ENCODE measurements around the gene ANKRD17. TPM values are rescaled to one million over a fixed set of nuclear protein-coding genes. Genes with fewer than 3 reads are reported as not detected.

ANKRD17 gene
- total and polyA plus RNA-seq, 7 donors = 6.0 to 55.1 (median 41.1) TPM

- Histone ChIP-seq H3K9me3 (peaks cover 0 to 9% (median 3%) of the 10 kb centered on the region in 4 donors), H3K4me1 (no peaks in the 10 kb centered on the region), H3K4me3 (no peak overlapping the region), H3K27me3 (no peaks in the 10 kb centered on the region), H3K36me3 (no peaks in the 10 kb centered on the region), H3K27ac (no peak overlapping the region)
- TF ChIP-seq POLR2A (IDR thresholded peaks at IDR 0.05) = no peak
- no peak for TF ChIP-seq EP300 (IDR thresholded peaks at IDR 0.05)
- TF ChIP-seq POLR2AphosphoS5 (IDR thresholded peaks at IDR 0.05) = no peak
- TF ChIP-seq CTCF (IDR thresholded peaks at IDR 0.05) = no peak
- intact Hi-C loops (cut with DNase I) = no loop called here
- WGBS, 2 donors = 88% methylated on average over 2 of the region's 2 CpGs
- no peak for DNase-seq
These were observed 223.7 kb downstream of the ANKRD17 start for GRCh38 chr4:73034896-73035295.

GRCh38 chr4:73028621-73029020 is 230.0 kb downstream of the ANKRD17 start:
- H3K27ac ChIP-seq = no peak overlapping the region
- 17 to 50% methylated on average over 5 of the region's 5 CpGs for WGBS, 2 donors
- H3K9me3 ChIP-seq = peaks cover 0 to 3% (median 0%) of the 10 kb centered on the region in 4 donors
- TF ChIP-seq POLR2A (IDR thresholded peaks at IDR 0.05) (no peak), EP300 (IDR thresholded peaks at IDR 0.05) (no peak), POLR2AphosphoS5 (IDR thresholded peaks at IDR 0.05) (no peak)
- no peak for DNase-seq
- intact Hi-C loops (cut with DNase I) = no loop called here
- H3K4me3 ChIP-seq = no peak overlapping the region
- H3K36me3 ChIP-seq = no peaks in the 10 kb centered on the region
- H3K4me1 ChIP-seq = no peaks in the 10 kb centered on the region
- H3K27me3 ChIP-seq = no peaks in the 10 kb centered on the region

Small RNA genes within 50 kb of the gene (small RNA-seq; reads per million reads assigned to genes)
- gene RF00334 (0 reads per million in 3 donors), gene RNU6ATAC5P (0 reads per million in 3 donors)

Other genes starting within 250 kb of the ANKRD17 start
- gene COX18, start 189.1 kb downstream of the ANKRD17 start, total RNA-seq = 10 to 100 TPM in 3 of 4 donors, 1 to 10 TPM in 1; 9.6 to 21.3 (median 16.3) TPM
- gene COX18, start 189.1 kb downstream of the ANKRD17 start, polyA plus RNA-seq = 10 to 100 TPM in 2 of 3 donors, 1 to 10 TPM in 1; 6.6 to 13.6 (median 10.9) TPM
- gene ALB, start 145.5 kb upstream of the ANKRD17 start, total RNA-seq = not detected
- gene ALB, start 145.5 kb upstream of the ANKRD17 start, polyA plus RNA-seq = under 1 TPM in 1 of 3 donors, not detected in 2; 0.96 TPM
- not detected for gene AFP, start 177.4 kb upstream of the ANKRD17 start, total RNA-seq
- gene AFP, start 177.4 kb upstream of the ANKRD17 start, polyA plus RNA-seq = not detected
- not detected for gene AFM, start 222.9 kb upstream of the ANKRD17 start, total RNA-seq
- not detected for gene AFM, start 222.9 kb upstream of the ANKRD17 start, polyA plus RNA-seq

Measured in sigmoid colon (tissue), 7 donors.